Esophagus squamous epithelium (tissue), 5 donors: ENCODE measurements around the gene FAM118B. TPM values are rescaled to one million over a fixed set of nuclear protein-coding genes. Genes with fewer than 3 reads are reported as not detected.
A peak's percentile ranks its signal among the peaks of the same experiment; 100 is the strongest.

Experiments used
- DNase-seq: peaks from one replicate; lab custom pipeline; 2025; lab: John Stamatoyannopoulos, UW
- H3K27ac ChIP-seq, 4 donors: fragments of 200-600 bp; sonication (generic); one replicate each; pipeline ENCODE4 v1.5.1; 2016 to 2019; ENCODE audit warnings: mild to moderate bottlenecking in 1 of 4
- H3K27me3 ChIP-seq, 4 donors: fragments of 200-600 bp; sonication (generic); 1 replicate in 3 of 4; 2 replicates in 1 of 4; pipeline versions ENCODE4 v1.5.1 to v1.6.0; 2017 to 2021; ENCODE audit warnings: antibody characterized with exemption in 1 of 4
- H3K36me3 ChIP-seq, 3 donors: fragments of 200-600 bp; sonication (generic); one replicate each; pipeline ENCODE4 v1.5.1; 2016 to 2019
- H3K4me1 ChIP-seq, 3 donors: fragments of 200-600 bp; sonication (generic); one replicate each; pipeline ENCODE4 v1.5.1; 2017 to 2019
- H3K4me3 ChIP-seq, 4 donors: fragments of 200-600 bp; sonication (generic); 1 replicate in 3 of 4; 2 replicates in 1 of 4; pipeline ENCODE4 v1.5.1; 2016 to 2019; ENCODE audit warnings: mild to moderate bottlenecking in 2 of 4, moderate library complexity in 1 of 4
- H3K9me3 ChIP-seq, 3 donors: fragments of 200-600 bp; sonication (generic); one replicate each; pipeline ENCODE4 v1.5.1; 2016 to 2019
- CTCF ChIP-seq, 6 experiments: fragments of 450-650 bp in 4 of 6; fragments of 200-600 bp in 2 of 6; sonication (generic) in 2 of 6; IDR thresholded peaks; one replicate each; pipeline ENCODE4 v1.5.1; 2016 to 2019; ENCODE audit warnings: antibody characterized with exemption in 6 of 6, mild to moderate bottlenecking in 4 of 6, moderate library complexity in 4 of 6
- POLR2A ChIP-seq, 4 donors: fragments of 450-650 bp; IDR thresholded peaks; one replicate each; pipeline ENCODE4 v1.6.1; 2017; ENCODE audit warnings: antibody characterized with exemption in 4 of 4, mild to moderate bottlenecking in 4 of 4, moderate library complexity in 3 of 4
- WGBS, 2 donors: methylation state at CpG; one replicate each; pipeline ENCODE4 v1.1.5; 2018; 5-methylcytosine and 5-hydroxymethylcytosine counted together
- intact Hi-C: fragments of 100-400 bp; cut with DNase I; formaldehyde crosslinking; loops from one replicate; pipeline ENCODE4 v1.15.0; 2022
- total RNA-seq, 4 donors: library from RNA; depleted of rRNA; stranded (reverse); fragments of >200 nt; gene quantifications; one replicate each; pipeline ENCODE4 v1.1.0, GENCODE V29; 2016
- donor health status: DM: yes; HTN: yes; CAD: no.

Gene FAM118B
- total RNA-seq, 4 donors from 2014 or later = 6.5 to 18.5 (median 13.6) TPM

- H3K4me3 ChIP-seq = no peak overlapping the region
- WGBS, 2 donors = 83 to 86% methylated on average over 3 of the region's 3 CpGs
- no peaks in the 10 kb centered on the region for H3K9me3 ChIP-seq
- peaks cover 0 to 5% (median 0%) of the 10 kb centered on the region in 3 donors for H3K4me1 ChIP-seq
- intact Hi-C loops = no loop called here
- H3K27ac ChIP-seq = no peak overlapping the region
- no peaks in the 10 kb centered on the region for H3K36me3 ChIP-seq
- TF ChIP-seq CTCF (IDR thresholded peaks at IDR 0.05) = no peak
- TF ChIP-seq POLR2A (IDR thresholded peaks at IDR 0.05) = no peak
- H3K27me3 ChIP-seq = no peaks in the 10 kb centered on the region
- no peak for DNase-seq
Observed at GRCh38 chr11:126169291-126169690, 42.3 kb upstream of the FAM118B start.

- intact Hi-C loops = no loop called here
- TF ChIP-seq POLR2A (IDR thresholded peaks at IDR 0.05) (no peak), CTCF (IDR thresholded peaks at IDR 0.05) (no peak)
- no peak overlapping the region for H3K27ac ChIP-seq
- H3K36me3 ChIP-seq = no peaks in the 10 kb centered on the region
- 50 to 67% methylated on average over 2 to 3 of the region's 8 CpGs for WGBS, 2 donors
- DNase-seq = no peak
- no peaks in the 10 kb centered on the region for H3K9me3 ChIP-seq
- peaks cover 0 to 18% (median 10%) of the 10 kb centered on the region in 3 donors for H3K4me1 ChIP-seq
- H3K4me3 ChIP-seq = no peak overlapping the region
- H3K27me3 ChIP-seq = no peaks in the 10 kb centered on the region
Observed at GRCh38 chr11:126172596-126173038, 39.0 kb upstream of the FAM118B start.

- no peak for DNase-seq
- H3K4me3 ChIP-seq = no peak overlapping the region
- no peaks in the 10 kb centered on the region for H3K9me3 ChIP-seq
- WGBS, 2 donors = 79 to 84% methylated on average over 5 to 8 of the region's 9 CpGs
- intact Hi-C loops = no loop called here
- H3K27ac ChIP-seq = no peak overlapping the region
- H3K4me1 ChIP-seq = peaks cover 0 to 18% (median 10%) of the 10 kb centered on the region in 3 donors
- no peaks in the 10 kb centered on the region for H3K36me3 ChIP-seq
- TF ChIP-seq CTCF (IDR thresholded peaks at IDR 0.05) = no peak
- no peak for TF ChIP-seq POLR2A (IDR thresholded peaks at IDR 0.05)
- no peaks in the 10 kb centered on the region for H3K27me3 ChIP-seq
Observed at GRCh38 chr11:126173257-126173656, 38.3 kb upstream of the FAM118B start.

GRCh38 chr11:126174816-126175215 is 36.8 kb upstream of the FAM118B start:
- H3K4me1 ChIP-seq = peaks cover 0 to 18% (median 10%) of the 10 kb centered on the region in 3 donors
- no peaks in the 10 kb centered on the region for H3K36me3 ChIP-seq
- H3K9me3 ChIP-seq = no peaks in the 10 kb centered on the region
- intact Hi-C loops = no loop called here
- no peak for DNase-seq
- H3K27ac ChIP-seq = peak overlapping the region in 1 of 4 donors; percentile 19
- TF ChIP-seq CTCF (IDR thresholded peaks at IDR 0.05) = no peak
- 93 to 100% methylated on average over 3 to 4 of the region's 7 CpGs for WGBS, 2 donors
- no peak overlapping the region for H3K4me3 ChIP-seq
- H3K27me3 ChIP-seq = no peaks in the 10 kb centered on the region

GRCh38 chr11:126175393-126175792 is 36.2 kb upstream of the FAM118B start:
- Histone ChIP-seq H3K27ac (peak overlapping the region in 2 of 4 donors; percentile 19 to 34), H3K36me3 (no peaks in the 10 kb centered on the region), H3K4me1 (peaks cover 0 to 18% (median 10%) of the 10 kb centered on the region in 3 donors), H3K9me3 (peaks cover 0 to 4% (median 0%) of the 10 kb centered on the region in 3 donors), H3K4me3 (no peak overlapping the region), H3K27me3 (no peaks in the 10 kb centered on the region)
- WGBS, 2 donors = 8 to 22% methylated on average over 7 to 9 of the region's 15 CpGs
- no peak for DNase-seq
- intact Hi-C loops = no loop called here
- no peak for TF ChIP-seq CTCF (IDR thresholded peaks at IDR 0.05)
- no peak for TF ChIP-seq POLR2A (IDR thresholded peaks at IDR 0.05)
